ENCODE results near the gene FRRS1L.

- TF ChIP-seq, protein P1, sequence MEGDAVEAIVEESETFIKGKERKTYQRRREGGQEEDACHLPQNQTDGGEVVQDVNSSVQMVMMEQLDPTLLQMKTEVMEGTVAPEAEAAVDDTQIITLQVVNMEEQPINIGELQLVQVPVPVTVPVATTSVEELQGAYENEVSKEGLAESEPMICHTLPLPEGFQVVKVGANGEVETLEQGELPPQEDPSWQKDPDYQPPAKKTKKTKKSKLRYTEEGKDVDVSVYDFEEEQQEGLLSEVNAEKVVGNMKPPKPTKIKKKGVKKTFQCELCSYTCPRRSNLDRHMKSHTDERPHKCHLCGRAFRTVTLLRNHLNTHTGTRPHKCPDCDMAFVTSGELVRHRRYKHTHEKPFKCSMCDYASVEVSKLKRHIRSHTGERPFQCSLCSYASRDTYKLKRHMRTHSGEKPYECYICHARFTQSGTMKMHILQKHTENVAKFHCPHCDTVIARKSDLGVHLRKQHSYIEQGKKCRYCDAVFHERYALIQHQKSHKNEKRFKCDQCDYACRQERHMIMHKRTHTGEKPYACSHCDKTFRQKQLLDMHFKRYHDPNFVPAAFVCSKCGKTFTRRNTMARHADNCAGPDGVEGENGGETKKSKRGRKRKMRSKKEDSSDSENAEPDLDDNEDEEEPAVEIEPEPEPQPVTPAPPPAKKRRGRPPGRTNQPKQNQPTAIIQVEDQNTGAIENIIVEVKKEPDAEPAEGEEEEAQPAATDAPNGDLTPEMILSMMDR (IDR thresholded peaks at IDR 0.05 in 8 of 11, conservative IDR thresholded peaks at IDR 0.05 in 3 of 11) = no peak
- no peak for TF ChIP-seq POLR2A (IDR thresholded peaks at IDR 0.05)
- TF ChIP-seq POLR2AphosphoS5 (IDR thresholded peaks at IDR 0.05) = no peak
Observed at GRCh38 chr9:109149089-109149488, 18.0 kb downstream of the FRRS1L start.

All from spleen (tissue), 7 donors.